Stimulated activated memory B cell treated with anti-CD40 and anti-IgM and Interleukin-4, amounts not matched to agents 10 μg/mL and 1 μg/mL and 100 μg/mL, for 72 hours (primary cell): ENCODE data around the gene GPALPP1.
"Not testable (repeated sequence)": the region's sequence is repeated elsewhere in the genome, so short reads cannot be mapped to it uniquely, and the experiment has no call there.

Experiments
- ATAC-seq: fragments of 150-1000 bp; cut with Tn5 transposase; 2 replicates; pipeline ENCODE4 v1.10.0; 2021
- H3K27ac Mint-ChIP-seq: one replicate; pipeline ENCODE4 v1.8.0; 2022; ENCODE audit warnings: mild to moderate bottlenecking, mixed read lengths
- H3K27me3 Mint-ChIP-seq: one replicate; pipeline ENCODE4 v1.8.0; 2022; ENCODE audit warnings: mixed read lengths
- H3K36me3 Mint-ChIP-seq: one replicate; pipeline ENCODE4 v1.8.0; 2022; ENCODE audit warnings: mixed read lengths
- H3K4me1 Mint-ChIP-seq: one replicate; pipeline ENCODE4 v1.8.0; 2022; ENCODE audit warnings: mixed read lengths
- H3K4me3 Mint-ChIP-seq: one replicate; pipeline ENCODE4 v1.8.0; 2022; ENCODE audit warnings: mild to moderate bottlenecking, moderate library complexity, mixed read lengths
- H3K9me3 Mint-ChIP-seq: one replicate; pipeline ENCODE4 v1.8.0; 2022; ENCODE audit warnings: mixed read lengths

Gene GPALPP1, protein sequence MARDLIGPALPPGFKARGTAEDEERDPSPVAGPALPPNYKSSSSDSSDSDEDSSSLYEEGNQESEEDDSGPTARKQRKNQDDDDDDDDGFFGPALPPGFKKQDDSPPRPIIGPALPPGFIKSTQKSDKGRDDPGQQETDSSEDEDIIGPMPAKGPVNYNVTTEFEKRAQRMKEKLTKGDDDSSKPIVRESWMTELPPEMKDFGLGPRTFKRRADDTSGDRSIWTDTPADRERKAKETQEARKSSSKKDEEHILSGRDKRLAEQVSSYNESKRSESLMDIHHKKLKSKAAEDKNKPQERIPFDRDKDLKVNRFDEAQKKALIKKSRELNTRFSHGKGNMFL

DNA sequence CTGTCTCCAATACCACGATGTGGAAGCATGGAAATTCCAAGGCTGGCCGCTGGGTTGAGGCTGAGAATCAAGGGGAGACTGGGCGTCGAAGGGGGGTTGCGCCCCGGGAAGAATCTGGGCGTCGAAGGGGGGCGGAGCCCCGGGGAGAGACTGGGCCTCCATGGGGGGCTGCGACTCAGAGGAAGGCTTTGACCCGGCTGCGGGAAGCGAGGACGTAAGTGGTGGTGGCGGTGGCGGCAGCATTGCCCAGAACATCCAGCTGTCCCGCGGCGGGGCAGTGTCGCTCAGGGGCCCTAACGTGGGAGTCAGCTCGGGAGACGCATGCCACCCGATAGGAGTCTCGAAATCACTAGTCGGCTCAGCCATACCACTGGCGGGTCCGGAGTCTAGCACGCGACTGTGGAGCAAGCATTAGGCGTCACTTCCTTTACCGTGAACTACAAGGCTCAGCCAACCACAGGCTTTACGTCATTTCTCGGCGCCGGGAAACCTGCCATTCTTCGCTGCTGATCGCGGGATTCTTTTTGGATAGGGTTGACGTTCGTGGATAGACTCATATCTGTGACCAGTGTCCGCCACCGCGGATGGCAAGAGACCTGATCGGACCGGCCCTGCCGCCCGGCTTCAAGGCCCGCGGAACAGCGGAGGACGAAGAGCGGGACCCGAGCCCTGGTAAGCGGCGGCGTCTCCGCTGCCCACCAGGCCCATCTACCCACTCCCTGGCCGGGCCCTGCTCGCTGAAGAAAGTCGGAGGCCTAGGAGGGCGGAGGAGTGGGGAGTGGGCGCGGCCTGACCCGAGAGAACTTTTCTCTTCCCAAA, at the start of gene GPALPP1, which contains the start of gene NUFIP1:
Gene GPALPP1 (plus strand): TSS at position 468 of the 819 bp plus-strand sequence. CDS start 117 bp downstream, at position 585.
Gene NUFIP1 (minus strand): TSS at position 401 of the 819 bp plus-strand sequence. CDS start 35 bp downstream, at position 366.
- Mint-ChIP-seq H3K27ac (peak within 1 kb of the TSS; percentile 99), H3K9me3 (no peaks in the 10 kb centered on the region), H3K36me3 (peaks cover 28% of the 10 kb centered on the region), H3K27me3 (no peaks in the 10 kb centered on the region), H3K4me3 (peak within 1 kb of the TSS; percentile 89), H3K4me1 (peaks cover 61% of the 10 kb centered on the region)
- ATAC-seq, result peak; percentile 100

DNA sequence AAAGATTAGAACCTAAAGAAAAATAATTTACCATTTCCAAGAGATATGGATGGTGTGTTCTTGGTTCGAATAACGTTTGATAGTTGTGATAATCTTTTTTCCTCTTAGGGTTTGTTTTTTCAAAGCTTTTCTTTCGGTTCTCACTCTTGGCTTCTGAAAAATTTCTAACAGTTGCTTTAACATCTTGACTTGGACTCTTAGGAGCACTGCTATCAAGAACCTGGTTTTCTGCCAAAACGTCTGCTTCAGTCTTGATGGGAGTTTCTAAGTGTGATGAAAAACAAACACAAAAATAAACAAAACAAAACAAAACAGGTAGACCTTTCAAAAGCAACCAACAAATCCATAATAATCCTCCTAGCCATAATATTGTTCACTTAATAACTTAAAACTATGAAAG, 45.9 kb upstream of the GPALPP1 start:
- H3K4me1 Mint-ChIP-seq, H3K27me3 Mint-ChIP-seq, H3K36me3 Mint-ChIP-seq, H3K27ac Mint-ChIP-seq, H3K4me3 Mint-ChIP-seq, H3K9me3 Mint-ChIP-seq, ATAC-seq: not testable (repeated sequence)

DNA sequence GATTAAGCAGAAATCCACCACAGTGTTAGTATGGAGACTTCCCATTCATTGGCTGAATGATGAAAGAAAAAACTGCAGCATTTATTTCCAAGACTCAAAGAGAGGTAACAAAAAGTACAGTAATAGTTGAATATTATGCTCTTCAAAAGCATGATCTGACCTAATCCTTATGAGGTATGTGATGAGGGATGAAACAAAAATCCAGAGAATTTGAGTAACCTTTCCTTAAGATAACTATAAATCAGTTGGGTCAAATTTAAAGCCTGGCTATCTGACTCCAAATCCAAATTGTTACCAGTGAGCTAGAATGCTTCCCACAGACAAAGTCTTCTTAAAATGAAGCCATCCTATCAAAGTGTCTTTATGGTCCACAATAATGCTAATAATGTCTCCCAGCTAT, 38.2 kb upstream of the GPALPP1 start:
- Mint-ChIP-seq H3K4me3 (no peak overlapping the region), H3K4me1 (no peaks in the 10 kb centered on the region), H3K27me3 (no peaks in the 10 kb centered on the region), H3K27ac (no peak overlapping the region), H3K9me3 (no peaks in the 10 kb centered on the region), H3K36me3 (peaks cover 29% of the 10 kb centered on the region)
- no peak for ATAC-seq

DNA sequence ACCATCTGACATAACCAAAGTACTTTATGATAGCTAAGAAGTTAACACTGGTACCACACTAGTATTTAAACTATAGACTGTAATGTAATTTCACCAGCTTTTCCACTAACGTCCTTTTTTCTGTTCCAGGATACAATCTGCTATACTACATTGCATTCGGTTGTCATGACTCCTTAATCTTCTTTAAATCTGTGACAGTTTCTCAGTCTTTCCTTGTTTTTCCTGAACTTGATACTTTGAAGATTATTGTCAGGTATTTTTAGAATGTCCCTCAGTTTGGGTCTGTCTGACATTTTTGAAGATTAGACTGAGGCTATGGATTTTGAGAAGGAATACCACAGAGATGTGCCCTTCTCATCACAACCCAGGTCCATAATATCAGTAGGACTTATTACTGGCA, 36.7 kb upstream of the GPALPP1 start:
- no peak overlapping the region for H3K27ac Mint-ChIP-seq
- H3K27me3 Mint-ChIP-seq, result no peaks in the 10 kb centered on the region
- no peak for ATAC-seq
- H3K4me3 Mint-ChIP-seq, result no peak overlapping the region
- H3K4me1 Mint-ChIP-seq, result no peaks in the 10 kb centered on the region
- peaks cover 29% of the 10 kb centered on the region for H3K36me3 Mint-ChIP-seq
- no peaks in the 10 kb centered on the region for H3K9me3 Mint-ChIP-seq

DNA sequence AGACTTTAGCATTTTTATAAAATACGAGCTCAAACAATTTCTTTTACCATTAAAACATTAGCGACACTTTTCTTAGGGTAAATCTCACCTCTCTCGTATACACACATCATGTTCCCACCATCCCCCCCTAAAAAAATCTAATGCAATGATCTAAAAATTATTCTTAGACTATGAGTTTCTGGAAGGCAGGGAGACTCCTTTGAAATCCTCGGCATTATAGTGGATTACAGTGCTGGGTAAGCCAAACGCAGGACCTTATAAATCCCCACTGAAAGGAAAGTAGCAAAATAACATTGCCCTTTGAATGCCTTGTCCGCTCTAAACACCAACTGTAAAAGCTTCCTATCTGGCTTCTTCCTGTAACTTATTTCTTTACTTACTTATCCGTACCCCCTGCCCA, 35.1 kb upstream of the GPALPP1 start:
- Mint-ChIP-seq H3K4me1 (no peaks in the 10 kb centered on the region), H3K9me3 (no peaks in the 10 kb centered on the region), H3K27ac (no peak overlapping the region), H3K4me3 (no peak overlapping the region), H3K27me3 (no peaks in the 10 kb centered on the region), H3K36me3 (peaks cover 39% of the 10 kb centered on the region)
- ATAC-seq, result no peak

DNA sequence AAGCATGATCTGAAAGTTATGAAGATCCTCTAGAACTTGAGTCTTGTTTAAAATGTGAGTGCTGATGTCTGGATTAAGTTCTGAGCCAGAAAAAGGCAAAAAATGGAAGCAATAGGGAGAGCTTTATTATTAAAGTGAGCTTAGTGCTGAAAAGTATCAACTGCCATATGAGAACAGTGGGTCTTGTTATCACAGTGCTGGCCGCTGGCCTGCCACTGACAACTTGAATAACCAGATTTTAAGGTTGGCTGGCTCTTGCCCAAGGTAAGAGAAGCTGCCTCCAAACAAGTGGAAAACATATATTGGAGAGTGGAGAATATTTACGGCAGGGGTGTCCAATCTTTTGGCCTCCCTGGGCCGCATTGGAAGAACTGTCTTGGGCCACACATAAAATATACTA, 33.9 kb upstream of the GPALPP1 start:
- Mint-ChIP-seq H3K4me1 (no peaks in the 10 kb centered on the region), H3K9me3 (no peaks in the 10 kb centered on the region), H3K36me3 (peaks cover 38% of the 10 kb centered on the region), H3K27me3 (no peaks in the 10 kb centered on the region), H3K4me3 (no peak overlapping the region), H3K27ac (no peak overlapping the region)
- ATAC-seq, result no peak

DNA sequence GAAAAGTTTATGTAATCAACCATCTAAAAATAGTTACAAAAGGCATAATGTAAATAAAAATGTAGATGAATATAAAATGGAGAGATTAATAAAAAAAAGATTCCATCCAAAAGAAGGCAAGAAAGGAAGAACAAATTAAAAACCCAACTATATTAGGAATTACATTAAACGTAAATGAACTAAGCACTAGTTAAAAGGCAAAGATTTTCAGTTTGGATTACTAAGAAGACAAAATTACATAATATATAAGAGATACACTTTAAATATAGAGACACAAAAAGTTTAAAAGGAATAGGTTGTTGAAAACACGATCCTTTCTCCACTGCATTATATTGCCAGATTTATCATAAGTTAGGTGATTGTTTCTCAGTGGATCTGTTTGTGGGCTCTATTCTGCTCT, 27.3 kb upstream of the GPALPP1 start:
- H3K4me3 Mint-ChIP-seq, result no peak overlapping the region
- H3K27ac Mint-ChIP-seq, result no peak overlapping the region
- ATAC-seq, result no peak
- H3K27me3 Mint-ChIP-seq, result no peaks in the 10 kb centered on the region
- no peaks in the 10 kb centered on the region for H3K4me1 Mint-ChIP-seq
- H3K9me3 Mint-ChIP-seq, result peaks cover 5% of the 10 kb centered on the region
- peaks cover 70% of the 10 kb centered on the region for H3K36me3 Mint-ChIP-seq

DNA sequence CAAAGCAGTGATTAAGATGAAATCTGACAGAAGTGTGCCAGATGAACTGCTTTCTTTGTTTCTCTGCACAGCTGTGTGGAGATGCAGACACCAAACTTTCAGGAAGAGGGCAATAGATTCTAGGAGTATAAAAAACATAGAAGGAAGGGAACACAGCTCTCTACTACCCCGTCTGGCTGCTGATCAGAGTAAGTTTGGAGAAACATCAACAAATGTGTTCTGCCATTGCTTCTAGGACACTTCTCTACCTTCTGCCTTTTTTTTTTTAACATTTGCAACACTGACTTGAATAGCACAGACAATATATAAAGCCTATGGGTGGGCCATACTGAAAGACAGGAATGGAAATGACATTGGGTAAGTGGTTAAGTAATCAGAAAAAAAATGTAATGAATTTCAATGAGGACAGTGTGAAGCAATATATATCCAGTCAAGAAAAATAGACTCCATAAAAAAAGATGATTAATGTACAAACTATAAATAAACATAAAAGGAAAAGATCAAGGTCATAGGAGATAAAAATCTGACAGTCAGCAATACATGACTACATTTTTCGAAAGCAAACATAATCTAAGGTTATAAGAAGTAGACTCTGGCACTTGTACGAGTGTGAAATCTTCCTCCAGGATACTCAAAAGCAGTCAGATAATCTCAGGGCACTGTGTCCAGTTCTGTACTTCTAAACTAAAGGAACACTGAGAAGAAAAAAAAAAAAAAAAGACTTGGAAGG, 21.5 kb upstream of the GPALPP1 start:
- Mint-ChIP-seq H3K27ac (no peak overlapping the region), H3K36me3 (peaks cover 47% of the 10 kb centered on the region), H3K4me1 (no peaks in the 10 kb centered on the region), H3K4me3 (no peak overlapping the region), H3K27me3 (no peaks in the 10 kb centered on the region), H3K9me3 (no peaks in the 10 kb centered on the region)
- no peak for ATAC-seq

DNA sequence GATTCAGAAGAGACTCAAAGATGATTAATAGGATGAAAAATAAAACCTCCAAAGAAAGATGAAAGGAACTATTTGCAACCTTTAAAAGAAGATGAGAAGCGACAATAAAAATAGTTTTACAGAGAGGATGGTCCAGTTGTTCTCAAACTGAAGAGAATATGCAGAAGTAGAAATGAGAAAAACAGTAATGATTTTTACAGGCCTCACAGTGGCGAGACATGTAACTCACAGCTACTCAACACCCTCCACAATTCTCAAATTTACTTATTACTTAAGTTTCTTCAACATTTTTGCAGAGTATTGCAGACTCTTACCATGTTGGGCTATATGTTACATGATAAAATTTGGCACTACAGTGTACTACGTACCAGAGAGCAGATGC, 20.9 kb upstream of the GPALPP1 start:
- H3K27me3 Mint-ChIP-seq, result no peaks in the 10 kb centered on the region
- H3K9me3 Mint-ChIP-seq, result no peaks in the 10 kb centered on the region
- H3K36me3 Mint-ChIP-seq, result peaks cover 41% of the 10 kb centered on the region
- no peak overlapping the region for H3K4me3 Mint-ChIP-seq
- no peak for ATAC-seq
- no peaks in the 10 kb centered on the region for H3K4me1 Mint-ChIP-seq
- H3K27ac Mint-ChIP-seq, result no peak overlapping the region

DNA sequence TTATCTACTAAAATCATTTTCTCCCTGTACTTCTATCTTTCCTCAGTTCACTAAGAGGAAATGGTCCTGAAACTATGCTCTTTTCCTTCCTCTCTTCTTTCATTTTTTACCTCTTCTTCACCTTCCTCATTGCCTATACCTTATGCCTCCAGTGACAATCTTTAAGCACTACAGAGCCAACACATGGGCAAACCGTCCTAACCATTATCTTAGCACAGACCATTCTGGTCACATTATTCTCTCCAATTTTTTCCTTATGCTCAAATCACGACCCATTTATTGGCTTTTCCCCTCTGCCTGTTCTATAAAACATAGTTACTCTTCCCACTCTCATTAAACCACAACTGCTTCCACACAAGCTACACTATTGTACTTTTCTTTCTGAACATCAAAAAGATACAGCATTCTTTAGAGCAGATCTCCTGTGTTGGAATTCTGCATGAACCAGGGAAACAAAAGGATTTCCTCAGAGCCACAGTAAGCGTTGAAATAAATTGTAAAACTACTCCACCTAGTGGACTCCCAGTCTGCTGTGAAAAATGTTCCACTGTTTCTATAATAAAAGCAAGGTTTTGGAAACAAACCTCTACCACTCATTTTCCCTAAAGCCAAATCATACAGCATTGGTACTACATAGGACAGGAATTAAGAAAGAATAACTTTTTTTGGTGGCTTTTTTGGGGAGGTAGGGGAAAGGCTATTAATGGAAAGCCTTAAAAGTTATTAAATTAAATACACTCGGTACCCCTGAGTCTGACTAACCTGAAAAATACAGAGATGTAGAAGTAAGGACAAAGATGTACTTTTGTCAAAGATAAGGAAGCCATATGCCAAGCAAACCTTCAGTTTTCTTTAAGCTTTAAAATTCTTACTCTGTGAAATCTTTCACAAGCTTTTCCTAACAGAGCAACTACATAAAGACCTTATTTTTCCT, 19.5 kb upstream of the GPALPP1 start:
- Mint-ChIP-seq H3K27ac (no peak overlapping the region), H3K4me1 (no peaks in the 10 kb centered on the region), H3K27me3 (no peaks in the 10 kb centered on the region), H3K4me3 (no peak overlapping the region), H3K36me3 (peaks cover 27% of the 10 kb centered on the region), H3K9me3 (no peaks in the 10 kb centered on the region)
- no peak for ATAC-seq

DNA sequence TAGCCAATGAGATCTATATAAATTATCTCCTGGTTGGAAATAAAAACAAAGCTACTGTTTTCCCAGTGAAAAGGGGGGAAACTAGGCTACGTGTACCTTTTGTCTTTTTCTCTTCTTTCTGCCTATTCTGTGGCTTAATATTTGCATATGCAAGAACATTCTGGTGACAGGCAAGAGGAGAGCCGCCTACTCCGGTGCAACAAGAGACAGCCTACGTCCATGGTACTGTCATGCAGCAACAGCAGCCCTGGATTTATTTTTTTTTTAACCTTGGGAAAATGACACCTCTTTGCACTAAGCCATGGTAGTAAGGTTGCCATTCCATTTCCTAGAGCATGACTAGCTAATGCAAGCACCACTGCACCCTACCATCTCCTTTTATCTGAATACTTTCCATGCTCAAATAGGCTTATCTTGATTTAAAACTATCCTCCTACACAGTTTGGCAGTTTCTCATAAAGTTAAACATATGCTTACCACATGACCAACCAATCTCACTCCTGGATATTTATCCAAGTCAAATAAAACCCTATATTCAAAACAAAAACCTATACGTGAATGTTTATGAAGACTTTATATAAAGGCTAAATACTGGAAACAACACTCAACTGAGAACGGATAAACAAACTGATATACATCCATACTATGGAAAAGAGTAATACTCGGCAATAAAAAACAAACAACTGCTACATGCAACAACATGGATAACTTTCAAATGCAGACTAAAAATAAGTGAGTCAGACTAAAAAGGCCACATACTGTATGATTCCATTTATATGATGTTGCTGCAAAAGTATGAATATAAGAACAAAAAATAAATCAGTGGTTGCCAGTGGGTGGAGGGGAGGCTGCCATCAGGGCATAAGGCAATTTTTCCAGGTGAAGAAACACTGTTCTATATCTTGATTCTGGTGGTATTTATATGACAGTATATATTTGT, 17.4 kb upstream of the GPALPP1 start:
- Mint-ChIP-seq H3K9me3 (no peaks in the 10 kb centered on the region), H3K36me3 (peaks cover 19% of the 10 kb centered on the region), H3K4me1 (no peaks in the 10 kb centered on the region), H3K4me3 (no peak overlapping the region), H3K27me3 (no peaks in the 10 kb centered on the region), H3K27ac (no peak overlapping the region)
- ATAC-seq, result no peak

DNA sequence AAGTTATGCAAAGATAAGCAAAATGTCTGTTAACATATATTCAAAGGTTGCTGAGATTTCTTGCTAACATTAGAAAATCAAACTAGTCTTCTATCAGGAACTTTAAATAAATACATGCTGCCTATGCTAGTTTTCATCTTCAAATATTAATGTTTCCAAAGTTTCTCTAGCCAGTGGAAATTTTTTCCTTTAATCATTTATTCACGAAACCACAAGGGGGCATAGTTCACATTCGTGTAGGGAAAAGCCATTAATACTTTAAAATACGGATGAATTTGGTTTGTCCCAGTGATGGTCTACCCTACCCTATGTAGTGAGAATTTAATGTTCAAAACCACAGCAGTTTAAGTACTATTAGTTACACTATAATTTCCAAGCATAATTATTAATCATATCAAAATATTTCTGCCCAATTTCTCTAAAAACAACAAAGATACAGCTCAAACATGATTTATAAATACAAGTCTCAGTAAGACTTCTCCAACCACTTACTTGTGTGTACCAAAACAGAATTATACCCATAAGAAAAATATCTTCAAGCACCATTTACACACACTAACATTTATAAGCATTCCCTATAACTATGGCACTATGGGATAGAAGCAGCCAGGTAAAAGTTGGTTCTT, 16.3 kb upstream of the GPALPP1 start:
- H3K9me3 Mint-ChIP-seq, result no peaks in the 10 kb centered on the region
- H3K27me3 Mint-ChIP-seq, result no peaks in the 10 kb centered on the region
- ATAC-seq, result no peak
- H3K4me1 Mint-ChIP-seq, result no peaks in the 10 kb centered on the region
- H3K27ac Mint-ChIP-seq, result no peak overlapping the region
- H3K4me3 Mint-ChIP-seq, result no peak overlapping the region
- peaks cover 12% of the 10 kb centered on the region for H3K36me3 Mint-ChIP-seq

DNA sequence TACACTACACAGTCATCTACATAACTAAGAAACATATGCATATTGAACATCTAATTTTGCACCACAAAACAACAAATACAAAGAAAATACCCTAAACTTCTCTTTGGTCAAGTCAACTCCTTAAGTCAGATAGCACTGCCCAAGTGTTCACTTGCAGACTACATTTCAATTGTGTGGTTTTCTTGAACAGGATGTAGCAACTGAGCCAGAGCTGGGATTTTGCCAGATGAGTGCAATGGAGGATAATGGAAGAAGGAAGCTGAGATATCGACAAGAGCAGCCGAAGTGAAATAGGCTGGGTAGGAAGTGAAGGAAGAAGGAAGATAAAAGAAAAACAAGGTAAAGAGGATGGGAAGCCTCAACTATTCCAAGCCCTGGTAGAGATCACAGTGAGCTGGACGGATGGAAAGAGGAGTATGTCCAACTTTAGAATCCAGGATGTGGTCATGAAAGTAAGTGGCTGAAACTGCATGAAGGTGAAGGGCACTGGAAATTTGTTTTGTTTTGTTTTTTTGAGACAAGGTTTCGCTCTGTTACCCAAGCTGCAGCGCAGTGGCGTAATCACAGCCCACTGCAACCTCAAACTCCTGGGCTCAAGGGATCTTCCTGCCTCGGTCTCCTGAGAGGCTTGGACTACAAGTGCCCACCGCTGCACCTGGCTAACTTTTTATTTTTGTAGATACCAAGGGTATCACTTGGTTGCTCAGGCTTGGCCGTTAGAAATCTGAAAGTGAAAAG, 15.1 kb upstream of the GPALPP1 start:
- Mint-ChIP-seq H3K4me1 (no peaks in the 10 kb centered on the region), H3K27ac (no peak overlapping the region), H3K4me3 (no peak overlapping the region), H3K36me3 (peaks cover 19% of the 10 kb centered on the region), H3K9me3 (no peaks in the 10 kb centered on the region), H3K27me3 (no peaks in the 10 kb centered on the region)
- peak; percentile 83 for ATAC-seq
